GM12875 (cell line): Measurements from ENCODE around the gene ZNF462.

Source experiments
- H3K4me3 ChIP-seq: one replicate; pipeline ENCODE4 v1.5.1; 2011; ENCODE audit warnings: low read depth, low read length, control low read depth
- TF ChIP-seq, protein P1 (sequence below): IDR thresholded peaks from 2 replicates; pipeline ENCODE4 v1.5.1; 2011; ENCODE audit warnings: low read depth, mild to moderate bottlenecking, control low read depth, inconsistent platforms, low read length, moderate library complexity, borderline replicate concordance; ENCODE audit not compliant: insufficient read depth

ZNF462 gene

DNA sequence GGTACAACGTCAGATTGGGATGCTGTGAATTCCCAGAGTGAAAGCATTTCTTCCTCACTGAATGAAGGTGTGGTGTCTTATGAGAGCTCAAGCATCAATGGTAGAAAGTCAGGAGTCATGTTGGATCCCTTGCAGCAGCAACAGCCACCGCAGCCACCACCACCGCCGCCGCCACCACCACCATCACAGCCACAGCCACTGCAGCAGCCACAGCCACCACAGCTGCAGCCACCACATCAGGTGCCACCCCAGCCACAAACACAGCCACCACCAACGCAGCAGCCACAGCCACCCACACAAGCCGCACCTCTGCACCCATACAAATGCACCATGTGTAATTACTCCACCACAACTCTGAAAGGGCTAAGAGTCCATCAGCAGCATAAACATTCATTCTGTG, 62.4 kb downstream of the ZNF462 start:
- TF ChIP-seq, protein P1, sequence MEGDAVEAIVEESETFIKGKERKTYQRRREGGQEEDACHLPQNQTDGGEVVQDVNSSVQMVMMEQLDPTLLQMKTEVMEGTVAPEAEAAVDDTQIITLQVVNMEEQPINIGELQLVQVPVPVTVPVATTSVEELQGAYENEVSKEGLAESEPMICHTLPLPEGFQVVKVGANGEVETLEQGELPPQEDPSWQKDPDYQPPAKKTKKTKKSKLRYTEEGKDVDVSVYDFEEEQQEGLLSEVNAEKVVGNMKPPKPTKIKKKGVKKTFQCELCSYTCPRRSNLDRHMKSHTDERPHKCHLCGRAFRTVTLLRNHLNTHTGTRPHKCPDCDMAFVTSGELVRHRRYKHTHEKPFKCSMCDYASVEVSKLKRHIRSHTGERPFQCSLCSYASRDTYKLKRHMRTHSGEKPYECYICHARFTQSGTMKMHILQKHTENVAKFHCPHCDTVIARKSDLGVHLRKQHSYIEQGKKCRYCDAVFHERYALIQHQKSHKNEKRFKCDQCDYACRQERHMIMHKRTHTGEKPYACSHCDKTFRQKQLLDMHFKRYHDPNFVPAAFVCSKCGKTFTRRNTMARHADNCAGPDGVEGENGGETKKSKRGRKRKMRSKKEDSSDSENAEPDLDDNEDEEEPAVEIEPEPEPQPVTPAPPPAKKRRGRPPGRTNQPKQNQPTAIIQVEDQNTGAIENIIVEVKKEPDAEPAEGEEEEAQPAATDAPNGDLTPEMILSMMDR, result no peak
- H3K4me3 ChIP-seq, result no peak overlapping the region

DNA sequence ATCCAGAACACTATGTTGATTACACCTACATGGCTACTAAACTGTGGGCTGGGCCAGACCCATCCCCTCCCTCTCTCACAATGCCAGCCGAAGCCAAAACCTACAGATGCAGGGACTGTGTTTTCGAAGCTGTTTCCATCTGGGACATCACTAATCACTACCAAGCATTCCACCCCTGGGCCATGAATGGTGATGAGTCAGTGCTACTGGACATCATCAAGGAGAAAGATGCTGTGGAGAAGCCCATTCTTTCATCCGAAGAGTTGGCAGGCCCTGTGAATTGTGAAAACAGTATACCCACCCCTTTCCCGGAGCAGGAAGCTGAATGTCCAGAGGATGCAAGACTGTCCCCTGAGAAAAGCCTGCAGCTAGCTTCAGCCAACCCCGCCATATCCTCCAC, 65.0 kb downstream of the ZNF462 start:
- TF ChIP-seq, protein P1, result no peak
- no peak overlapping the region for H3K4me3 ChIP-seq

DNA sequence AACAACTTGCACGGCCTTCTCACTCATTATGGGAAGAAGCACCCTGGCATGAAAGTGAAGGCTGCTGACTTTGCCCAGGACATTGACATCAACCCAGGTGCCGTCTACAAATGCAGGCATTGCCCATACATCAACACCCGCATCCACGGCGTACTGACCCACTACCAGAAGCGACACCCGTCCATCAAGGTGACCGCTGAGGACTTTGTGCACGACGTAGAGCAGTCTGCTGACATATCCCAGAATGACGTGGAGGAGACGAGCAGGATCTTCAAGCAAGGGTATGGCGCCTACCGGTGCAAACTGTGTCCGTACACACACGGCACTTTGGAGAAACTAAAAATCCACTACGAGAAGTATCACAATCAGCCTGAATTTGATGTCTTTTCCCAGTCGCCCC, 65.4 kb downstream of the ZNF462 start:
- H3K4me3 ChIP-seq, result no peak overlapping the region
- TF ChIP-seq, protein P1, result no peak

DNA sequence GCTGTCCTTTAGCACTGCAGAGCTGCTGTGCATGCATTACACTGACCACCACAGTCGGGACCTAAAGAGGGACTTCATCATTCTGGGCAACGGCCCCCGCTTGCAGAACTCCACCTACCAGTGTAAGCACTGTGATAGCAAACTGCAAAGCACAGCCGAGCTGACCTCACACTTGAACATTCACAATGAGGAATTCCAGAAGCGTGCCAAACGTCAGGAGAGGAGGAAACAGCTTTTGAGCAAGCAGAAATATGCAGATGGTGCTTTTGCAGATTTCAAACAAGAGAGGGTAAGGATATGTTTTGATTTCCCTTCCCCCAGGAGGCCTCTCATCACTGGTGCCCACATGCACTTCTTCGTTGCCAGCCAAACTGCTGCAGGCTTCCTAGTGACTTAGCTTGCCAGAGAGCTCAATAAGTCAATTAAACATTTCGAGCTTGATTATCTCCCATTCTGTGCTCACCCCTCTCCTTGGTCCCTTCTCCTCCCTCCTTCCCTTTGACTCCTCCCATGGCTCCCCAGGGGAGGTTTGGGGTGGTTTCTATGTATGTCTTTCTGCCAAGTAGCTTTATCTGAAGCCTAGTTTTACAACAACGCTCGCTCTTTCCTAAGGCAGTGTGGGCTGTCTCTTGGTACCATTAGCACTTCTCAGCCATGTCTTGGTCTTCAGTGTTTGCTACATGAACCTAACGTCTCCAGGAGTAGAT, 66.7 kb downstream of the ZNF462 start:
- TF ChIP-seq, protein P1, result no peak
- no peak overlapping the region for H3K4me3 ChIP-seq

DNA sequence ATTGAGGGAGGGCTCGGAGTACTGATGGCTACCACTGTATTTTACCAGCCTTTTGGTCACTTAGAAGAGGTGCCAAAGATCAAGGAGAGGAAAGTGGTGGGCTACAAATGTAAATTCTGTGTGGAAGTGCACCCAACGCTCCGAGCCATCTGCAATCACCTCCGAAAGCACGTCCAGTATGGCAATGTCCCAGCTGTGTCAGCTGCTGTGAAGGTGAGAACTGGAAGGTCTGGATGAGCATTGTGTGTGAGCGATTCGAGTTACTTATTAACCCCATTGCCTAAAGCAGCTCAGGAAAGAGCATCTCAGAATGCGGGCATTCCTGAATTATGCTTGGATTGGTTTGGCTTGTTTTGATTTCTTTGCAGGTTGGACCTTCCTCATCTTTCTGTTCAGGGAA, 67.5 kb downstream of the ZNF462 start:
- no peak overlapping the region for H3K4me3 ChIP-seq
- TF ChIP-seq, protein P1, result no peak

DNA sequence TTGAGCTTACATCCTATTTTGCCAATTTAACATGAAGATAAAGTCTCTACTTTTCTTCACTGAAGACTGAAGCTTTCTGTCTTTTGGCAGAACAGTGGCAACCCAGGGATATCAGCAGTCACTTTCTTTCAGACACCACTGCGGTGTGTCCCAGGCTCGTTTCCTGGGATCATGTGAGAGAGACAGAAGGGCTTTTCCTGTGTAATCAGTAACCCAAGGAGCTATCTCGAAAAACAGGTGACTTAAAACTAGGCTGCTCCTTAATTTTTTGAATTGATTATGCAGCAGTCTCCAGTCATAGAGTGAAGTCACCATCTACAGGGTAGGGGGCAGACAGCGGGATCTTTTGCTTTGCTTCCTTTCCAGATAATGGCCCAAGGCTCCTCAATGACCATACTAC, 68.5 kb downstream of the ZNF462 start:
- no peak overlapping the region for H3K4me3 ChIP-seq
- TF ChIP-seq, protein P1, result no peak

DNA sequence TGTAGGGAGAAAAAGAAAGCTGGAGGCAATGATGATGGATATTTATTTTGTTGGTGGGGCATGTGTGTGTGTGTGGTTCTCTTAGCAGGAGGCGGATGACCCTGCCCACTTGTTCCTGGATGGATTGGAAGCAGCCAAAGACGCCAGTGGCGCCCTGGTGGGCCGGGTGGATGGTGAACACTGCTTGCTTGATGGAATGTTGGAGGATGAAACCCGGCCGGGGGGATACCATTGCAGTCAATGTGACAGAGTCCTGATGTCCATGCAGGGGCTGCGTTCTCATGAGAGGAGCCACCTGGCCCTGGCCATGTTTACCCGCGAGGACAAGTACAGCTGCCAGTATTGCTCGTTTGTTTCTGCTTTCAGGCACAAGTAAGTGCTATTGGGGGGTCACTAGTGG, 69.2 kb downstream of the ZNF462 start:
- H3K4me3 ChIP-seq, result no peak overlapping the region
- TF ChIP-seq, protein P1, result no peak
